Measurements from ENCODE around the gene GUCY2D.

Gene GUCY2D

DNA sequence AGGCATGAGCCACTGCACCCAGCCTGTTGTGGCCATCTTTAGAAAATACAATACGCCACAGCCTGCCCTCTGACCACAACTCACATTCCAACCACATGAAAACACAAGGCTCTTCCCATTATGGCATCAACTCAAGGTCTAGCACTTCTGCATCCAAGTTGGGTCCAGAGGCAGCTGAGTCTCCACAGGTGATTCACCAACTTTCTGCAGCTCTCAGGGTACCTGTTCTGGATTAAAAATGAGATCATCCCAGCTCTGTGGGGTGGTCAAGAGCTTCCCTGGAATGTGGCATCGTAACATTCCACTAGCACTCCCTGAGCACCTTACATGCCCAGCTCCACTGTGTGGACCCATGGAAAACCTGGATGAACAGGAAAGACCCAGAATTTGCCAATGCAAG lies 9.9 kb upstream of the GUCY2D start:
- DNase-seq (ENCODE audit: low read depth in 2 of 2): no peak

- DNase-seq (ENCODE audit: low read depth in 2 of 2): no peak
Measured at GRCh38 chr17:7992924-7993323, 9.5 kb upstream of the GUCY2D start.

- DNase-seq (ENCODE audit: low read depth in 2 of 2): no peak
Measured at GRCh38 chr17:7993972-7994589, 8.3 kb upstream of the GUCY2D start.

- no peak for DNase-seq (ENCODE audit: low read depth in 2 of 2)
Measured at GRCh38 chr17:7995724-7996123, 6.7 kb upstream of the GUCY2D start.

DNA sequence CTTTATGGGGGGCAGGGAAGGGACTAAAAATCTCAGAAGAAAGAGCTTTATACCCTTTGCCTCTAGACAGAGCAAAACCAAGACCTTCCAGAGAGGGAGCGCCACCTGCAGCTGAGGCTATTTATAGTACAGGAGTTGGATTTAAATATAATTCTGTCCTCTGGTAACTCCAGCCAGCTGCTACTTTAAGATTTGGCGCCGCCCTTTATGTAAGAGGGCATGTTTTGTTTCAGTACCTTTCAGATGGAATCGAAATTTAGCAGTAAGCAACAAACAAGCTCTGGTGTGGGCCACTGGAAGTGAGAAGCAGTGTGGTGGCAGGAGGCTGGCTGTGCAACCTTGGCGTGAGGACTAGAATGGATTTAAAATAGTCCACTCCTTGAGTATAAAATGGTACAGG lies 5.2 kb upstream of the GUCY2D start:
- DNase-seq (ENCODE audit: low read depth in 2 of 2): no peak

GRCh38 chr17:8002721-8003593 lies 542 bp downstream of the GUCY2D start:
- DNase-seq (ENCODE audit: low read depth in 2 of 2): no peak

- DNase-seq (ENCODE audit: low read depth in 2 of 2): no peak
Measured at GRCh38 chr17:8003594-8004181, 1.3 kb downstream of the GUCY2D start.

DNA sequence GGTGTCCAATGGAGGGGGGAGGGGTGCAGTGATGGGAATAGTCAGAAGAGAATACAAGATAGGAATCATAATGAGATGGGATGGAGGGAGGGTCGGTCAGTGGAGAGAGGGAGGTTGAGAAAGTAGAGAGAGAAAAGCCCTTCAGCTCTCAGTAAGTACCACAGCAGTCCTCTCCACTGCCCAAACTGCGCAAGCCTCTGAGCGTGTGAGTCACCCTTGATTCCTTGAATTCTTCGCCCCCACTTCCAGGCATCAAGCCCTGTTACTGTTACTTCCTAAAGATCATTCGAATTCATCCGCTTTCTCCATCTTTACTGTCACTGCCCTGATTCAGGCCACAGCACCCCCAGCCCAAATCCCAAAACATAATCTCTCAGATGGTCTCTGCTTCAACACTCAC lies 2.5 kb downstream of the GUCY2D start:
- DNase-seq (ENCODE audit: low read depth in 2 of 2): no peak

- no peak for DNase-seq (ENCODE audit: low read depth in 2 of 2)
Measured at GRCh38 chr17:8005357-8005756, 2.9 kb downstream of the GUCY2D start.

DNA sequence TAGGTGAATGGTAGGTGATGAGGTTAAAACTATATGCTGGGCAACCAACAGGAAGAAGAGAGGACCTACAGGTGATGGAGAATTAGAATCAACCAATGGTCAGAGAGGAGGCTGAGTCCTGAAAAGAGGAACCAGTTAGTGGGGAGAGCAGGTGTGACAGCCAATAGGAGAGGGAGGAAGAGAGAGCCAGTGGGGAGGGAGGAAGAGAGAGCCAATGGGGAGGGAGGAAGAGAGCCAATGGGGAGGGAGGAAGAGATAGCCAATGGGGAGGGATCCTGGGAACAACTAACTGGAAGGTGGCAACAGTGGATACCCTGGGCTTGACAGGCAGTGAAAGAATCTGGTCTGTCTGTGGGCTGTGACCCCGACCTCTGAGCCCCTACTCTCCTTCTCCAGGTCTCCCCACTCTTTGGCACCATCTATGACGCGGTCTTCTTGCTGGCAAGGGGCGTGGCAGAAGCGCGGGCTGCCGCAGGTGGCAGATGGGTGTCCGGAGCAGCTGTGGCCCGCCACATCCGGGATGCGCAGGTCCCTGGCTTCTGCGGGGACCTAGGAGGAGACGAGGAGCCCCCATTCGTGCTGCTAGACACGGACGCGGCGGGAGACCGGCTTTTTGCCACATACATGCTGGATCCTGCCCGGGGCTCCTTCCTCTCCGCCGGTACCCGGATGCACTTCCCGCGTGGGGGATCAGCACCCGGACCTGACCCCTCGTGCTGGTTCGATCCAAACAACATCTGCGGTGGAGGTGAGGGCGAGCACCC lies 3.7 kb downstream of the GUCY2D start:
- no peak for DNase-seq (ENCODE audit: low read depth in 2 of 2)

DNA sequence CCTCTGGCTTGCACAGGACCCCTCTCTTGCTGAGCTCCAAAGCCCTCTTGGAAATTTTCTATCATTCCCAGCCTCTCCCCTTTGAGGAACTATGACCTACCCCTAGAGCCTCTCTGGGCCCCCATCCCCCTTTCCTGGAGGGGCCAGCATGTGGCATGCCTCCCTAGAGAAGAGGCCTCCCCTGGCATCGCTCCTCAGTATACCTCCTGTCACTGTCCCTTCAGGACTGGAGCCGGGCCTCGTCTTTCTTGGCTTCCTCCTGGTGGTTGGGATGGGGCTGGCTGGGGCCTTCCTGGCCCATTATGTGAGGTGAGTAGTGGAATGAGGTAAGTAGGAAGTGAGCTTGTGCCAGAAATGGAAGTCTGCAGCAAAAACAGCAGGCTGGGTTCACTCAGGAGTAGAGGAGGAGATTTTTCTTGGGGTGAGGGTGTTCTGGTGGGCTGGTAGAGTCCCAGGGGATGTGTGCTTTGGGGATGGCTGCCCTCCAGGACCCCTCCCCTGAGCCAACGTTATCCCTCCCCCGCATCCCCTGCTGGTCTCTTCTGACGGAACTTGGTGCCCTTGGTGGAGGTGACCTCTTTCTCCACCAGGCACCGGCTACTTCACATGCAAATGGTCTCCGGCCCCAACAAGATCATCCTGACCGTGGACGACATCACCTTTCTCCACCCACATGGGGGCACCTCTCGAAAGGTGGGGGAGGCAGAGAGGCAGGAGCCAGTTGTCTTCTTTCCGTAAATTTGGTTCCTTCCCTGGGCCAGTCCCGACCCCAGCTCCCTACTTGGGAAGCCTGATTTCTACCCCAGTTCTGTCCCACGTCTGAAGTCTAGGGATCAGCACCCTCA lies 4.6 kb downstream of the GUCY2D start:
- no peak for DNase-seq (ENCODE audit: low read depth in 2 of 2)

GRCh38 chr17:8007836-8008235 lies 5.4 kb downstream of the GUCY2D start:
- DNase-seq (ENCODE audit: low read depth in 2 of 2): no peak

DNA sequence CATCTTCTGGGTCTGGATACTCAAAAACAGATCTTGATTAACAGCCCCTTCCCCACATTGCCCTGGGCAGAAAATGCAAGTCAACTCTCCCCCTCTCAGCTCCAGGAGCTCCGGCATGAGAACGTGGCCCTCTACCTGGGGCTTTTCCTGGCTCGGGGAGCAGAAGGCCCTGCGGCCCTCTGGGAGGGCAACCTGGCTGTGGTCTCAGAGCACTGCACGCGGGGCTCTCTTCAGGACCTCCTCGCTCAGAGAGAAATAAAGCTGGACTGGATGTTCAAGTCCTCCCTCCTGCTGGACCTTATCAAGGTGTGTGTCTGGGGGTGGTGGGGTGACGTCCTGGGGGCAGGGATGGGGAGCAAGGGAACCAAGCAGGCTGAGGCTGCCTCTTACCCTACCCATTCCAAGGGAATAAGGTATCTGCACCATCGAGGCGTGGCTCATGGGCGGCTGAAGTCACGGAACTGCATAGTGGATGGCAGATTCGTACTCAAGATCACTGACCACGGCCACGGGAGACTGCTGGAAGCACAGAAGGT lies 9.7 kb downstream of the GUCY2D start:
- DNase-seq (ENCODE audit: low read depth in 2 of 2): no peak

- no peak for DNase-seq (ENCODE audit: low read depth in 2 of 2)
Measured at GRCh38 chr17:8012996-8013640, 10.7 kb downstream of the GUCY2D start.

- no peak for DNase-seq (ENCODE audit: low read depth in 2 of 2)
Measured at GRCh38 chr17:8013731-8014557, 11.5 kb downstream of the GUCY2D start.

DNA sequence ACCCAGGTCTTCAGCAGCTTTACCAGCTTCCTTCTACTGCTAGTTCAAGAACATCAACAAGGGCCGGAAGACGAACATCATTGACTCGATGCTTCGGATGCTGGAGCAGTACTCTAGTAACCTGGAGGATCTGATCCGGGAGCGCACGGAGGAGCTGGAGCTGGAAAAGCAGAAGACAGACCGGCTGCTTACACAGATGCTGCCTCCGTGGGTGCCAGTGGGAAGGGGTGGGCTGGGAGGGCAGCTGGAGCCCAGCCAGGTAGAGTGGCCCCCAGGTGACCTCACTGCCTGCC lies 12.1 kb downstream of the GUCY2D start:
- no peak for DNase-seq (ENCODE audit: low read depth in 2 of 2)

DNA sequence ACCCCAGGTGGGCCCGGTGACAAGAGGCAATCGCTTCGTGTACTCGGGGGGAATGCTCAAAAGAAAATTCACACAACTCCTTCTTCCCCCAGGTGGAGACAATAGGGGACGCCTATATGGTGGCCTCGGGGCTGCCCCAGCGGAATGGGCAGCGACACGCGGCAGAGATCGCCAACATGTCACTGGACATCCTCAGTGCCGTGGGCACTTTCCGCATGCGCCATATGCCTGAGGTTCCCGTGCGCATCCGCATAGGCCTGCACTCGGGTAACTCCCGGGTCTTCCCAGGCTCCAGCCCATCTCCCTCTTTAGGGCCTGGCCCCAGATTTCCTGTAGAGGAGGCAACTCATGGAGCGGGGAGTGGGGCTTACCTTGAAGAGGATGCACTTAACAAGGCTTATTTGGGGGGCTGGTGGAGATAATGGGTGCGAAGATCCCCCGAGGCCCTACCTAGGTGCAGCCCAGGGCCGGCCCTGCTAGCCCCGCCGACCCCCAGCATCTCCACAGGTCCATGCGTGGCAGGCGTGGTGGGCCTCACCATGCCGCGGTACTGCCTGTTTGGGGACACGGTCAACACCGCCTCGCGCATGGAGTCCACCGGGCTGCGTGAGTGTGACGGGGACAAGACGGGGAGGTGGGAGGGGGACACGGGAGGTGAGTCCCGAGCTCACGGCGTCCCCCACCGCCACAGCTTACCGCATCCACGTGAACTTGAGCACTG lies 13.0 kb downstream of the GUCY2D start:
- no peak for DNase-seq (ENCODE audit: low read depth in 2 of 2)

GRCh38 chr17:8015957-8016631 lies 13.7 kb downstream of the GUCY2D start:
- no peak for DNase-seq (ENCODE audit: low read depth in 2 of 2)

All from fibroblast of skin of left biceps (primary cell).